ENCODE measurements around the gene TTC31.

The TTC31 gene

GRCh38 chr2:74540291-74540690, 57.4 kb downstream of the TTC31 start:
- TF ChIP-seq EZH2 (optimal IDR thresholded peaks at IDR 0.05; ENCODE audit: low read depth, low read length) (no peak), EZH2phosphoT487 (IDR thresholded peaks at IDR 0.05; ENCODE audit: low read length) (no peak), CTCF (IDR thresholded peaks at IDR 0.05; ENCODE audit: low read length) (no peak)
- no peak for DNase-seq
- no peaks in the 10 kb centered on the region for H3K36me3 ChIP-seq (replicated peaks; ENCODE audit: insufficient read depth, low read length)
- no peaks in the 10 kb centered on the region for H3K4me1 ChIP-seq (ENCODE audit: low read length)
- no peaks in the 10 kb centered on the region for H3F3A ChIP-seq (ENCODE audit: insufficient read depth, low read length)
- no peak overlapping the region for H3K4me3 ChIP-seq (ENCODE audit: low read length)
- no peak overlapping the region for H3K9ac ChIP-seq (ENCODE audit: low read length)
- no peak overlapping the region for H3K4me2 ChIP-seq (ENCODE audit: low read depth, low read length)
- H3K9me3 ChIP-seq (replicated peaks; ENCODE audit: insufficient read depth, low read length): no peaks in the 10 kb centered on the region
- no peaks in the 10 kb centered on the region for H4K20me1 ChIP-seq (ENCODE audit: insufficient read depth, low read length)
- peaks cover 17% of the 10 kb centered on the region for H3K27me3 ChIP-seq (replicated peaks; ENCODE audit: insufficient read depth, low read length)
- no peaks in the 10 kb centered on the region for H3K79me2 ChIP-seq (ENCODE audit: low read length)
- no peaks in the 10 kb centered on the region for H3K9me2 ChIP-seq (replicated peaks; ENCODE audit: insufficient read depth, low read length)
- no peak overlapping the region for H3K27ac ChIP-seq (ENCODE audit: low read length)
- H2AFZ ChIP-seq (ENCODE audit: low read length): no peak overlapping the region

- Histone ChIP-seq H3K9me2 (replicated peaks; ENCODE audit: insufficient read depth, low read length) (no peaks in the 10 kb centered on the region), H3K79me2 (ENCODE audit: low read length) (no peaks in the 10 kb centered on the region), H4K20me1 (ENCODE audit: insufficient read depth, low read length) (no peaks in the 10 kb centered on the region), H3K9me3 (replicated peaks; ENCODE audit: insufficient read depth, low read length) (no peaks in the 10 kb centered on the region), H3K4me3 (ENCODE audit: low read length) (no peak overlapping the region), H2AFZ (ENCODE audit: low read length) (no peak overlapping the region), H3F3A (ENCODE audit: insufficient read depth, low read length) (no peaks in the 10 kb centered on the region), H3K27ac (ENCODE audit: low read length) (no peak overlapping the region), H3K4me2 (ENCODE audit: low read depth, low read length) (no peak overlapping the region), H3K27me3 (replicated peaks; ENCODE audit: insufficient read depth, low read length) (peaks cover 25% of the 10 kb centered on the region), H3K9ac (ENCODE audit: low read length) (no peak overlapping the region), H3K4me1 (ENCODE audit: low read length) (no peaks in the 10 kb centered on the region), H3K36me3 (replicated peaks; ENCODE audit: insufficient read depth, low read length) (no peaks in the 10 kb centered on the region)
- no peak for TF ChIP-seq EZH2phosphoT487 (IDR thresholded peaks at IDR 0.05; ENCODE audit: low read length)
- no peak for TF ChIP-seq EZH2 (optimal IDR thresholded peaks at IDR 0.05; ENCODE audit: low read depth, low read length)
- no peak for TF ChIP-seq CTCF (IDR thresholded peaks at IDR 0.05; ENCODE audit: low read length)
- no peak for DNase-seq
These were observed 60.1 kb downstream of the TTC31 start for GRCh38 chr2:74542978-74543377.

All from MM.1S (cell line).